ENCODE data around the gene EPRS1. TPM values are rescaled to one million over a fixed set of nuclear protein-coding genes. Genes with fewer than 3 reads are reported as not detected.

The EPRS1 gene
- 10 to 100 TPM; 41.9 to 43.1 TPM for total RNA-seq

DNA sequence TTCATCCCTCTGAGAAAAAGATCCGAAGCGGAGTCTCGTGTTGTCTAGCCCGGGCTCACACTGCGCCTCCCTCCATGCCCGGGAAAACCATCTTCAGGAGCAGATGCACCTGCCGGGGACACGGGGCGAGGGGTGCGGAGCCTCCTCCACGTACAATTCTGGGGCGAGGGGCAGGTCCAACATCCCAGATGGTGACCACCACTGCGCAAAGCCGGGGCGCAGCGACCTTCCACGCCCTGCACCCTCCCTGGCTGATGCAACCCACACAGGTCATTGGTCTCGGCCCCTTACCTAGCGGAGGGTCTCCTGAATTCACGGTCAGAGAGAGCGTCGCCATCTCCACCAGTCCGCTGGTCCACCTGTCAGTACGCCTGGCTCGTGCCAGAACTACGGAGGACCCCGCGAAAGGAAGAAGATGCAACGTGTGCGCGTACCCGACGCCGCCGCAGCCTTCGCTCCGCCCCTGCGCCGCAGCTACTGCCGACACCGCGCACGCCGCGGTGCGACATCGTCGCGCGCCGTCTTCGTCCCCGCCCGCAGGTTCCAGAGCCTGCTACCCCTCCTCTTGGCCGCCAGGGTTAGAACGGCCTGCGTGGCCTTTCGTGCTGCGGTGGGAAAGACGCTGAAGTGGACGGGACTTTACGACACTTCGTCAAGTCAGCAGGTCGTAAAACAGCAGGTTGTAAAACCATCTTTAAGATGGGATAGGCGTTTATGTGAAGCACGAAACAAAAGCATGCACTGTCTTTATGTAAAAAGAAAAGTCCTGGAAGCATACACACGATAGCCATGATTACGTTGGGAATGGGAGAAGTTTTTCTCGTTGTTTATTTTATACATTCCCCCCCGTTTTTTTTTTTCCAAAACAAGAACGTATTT, at the start of gene EPRS1:
Gene EPRS1, minus strand, starts transcription at position 454 of the 879 bp plus-strand sequence. Its CDS starts 117 bp downstream, at position 337.
- no peaks in the 10 kb centered on the region for H3K4me1 ChIP-seq (replicated peaks)
- peak; percentile 96 for TF ChIP-seq POLR2AphosphoS5 (IDR thresholded peaks at IDR 0.05)
- TF ChIP-seq, protein P1, sequence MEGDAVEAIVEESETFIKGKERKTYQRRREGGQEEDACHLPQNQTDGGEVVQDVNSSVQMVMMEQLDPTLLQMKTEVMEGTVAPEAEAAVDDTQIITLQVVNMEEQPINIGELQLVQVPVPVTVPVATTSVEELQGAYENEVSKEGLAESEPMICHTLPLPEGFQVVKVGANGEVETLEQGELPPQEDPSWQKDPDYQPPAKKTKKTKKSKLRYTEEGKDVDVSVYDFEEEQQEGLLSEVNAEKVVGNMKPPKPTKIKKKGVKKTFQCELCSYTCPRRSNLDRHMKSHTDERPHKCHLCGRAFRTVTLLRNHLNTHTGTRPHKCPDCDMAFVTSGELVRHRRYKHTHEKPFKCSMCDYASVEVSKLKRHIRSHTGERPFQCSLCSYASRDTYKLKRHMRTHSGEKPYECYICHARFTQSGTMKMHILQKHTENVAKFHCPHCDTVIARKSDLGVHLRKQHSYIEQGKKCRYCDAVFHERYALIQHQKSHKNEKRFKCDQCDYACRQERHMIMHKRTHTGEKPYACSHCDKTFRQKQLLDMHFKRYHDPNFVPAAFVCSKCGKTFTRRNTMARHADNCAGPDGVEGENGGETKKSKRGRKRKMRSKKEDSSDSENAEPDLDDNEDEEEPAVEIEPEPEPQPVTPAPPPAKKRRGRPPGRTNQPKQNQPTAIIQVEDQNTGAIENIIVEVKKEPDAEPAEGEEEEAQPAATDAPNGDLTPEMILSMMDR (IDR thresholded peaks at IDR 0.05) = peak; percentile 42 to 91 (median 71)
- TF ChIP-seq POLR2A (IDR thresholded peaks at IDR 0.05) = peak; percentile 59
- H3K27me3 ChIP-seq (replicated peaks; ENCODE audit: insufficient read depth) = no peaks in the 10 kb centered on the region
- peak within 1 kb of the TSS; percentile 53 to 63 for H3K4me3 ChIP-seq
- intact Hi-C loops (cut with DNase I) = no loop called here
- H3K9me3 ChIP-seq = no peaks in the 10 kb centered on the region
- under 1% methylated on average over 55 of the region's 71 CpGs for WGBS
- DNase-seq (ENCODE audit: low spot score) = peak; percentile 92
- H3K27ac ChIP-seq = peak within 1 kb of the TSS; percentile 73 to 79
- no peaks in the 10 kb centered on the region for H3K36me3 ChIP-seq

GRCh38 chr1:220094016-220094911, 48.0 kb upstream of the EPRS1 start, which contains the start of gene IARS2:
Gene IARS2 (plus strand): TSS chr1:220094132. CDS start chr1:220094217, 85 bp downstream.
- no peaks in the 10 kb centered on the region for H3K4me1 ChIP-seq (replicated peaks)
- intact Hi-C loops (cut with DNase I) = no loop called here
- TF ChIP-seq POLR2A (IDR thresholded peaks at IDR 0.05) (peak; percentile 54), POLR2AphosphoS5 (IDR thresholded peaks at IDR 0.05) (peak; percentile 65)
- TF ChIP-seq, protein P1 (IDR thresholded peaks at IDR 0.05) = no peak
- H3K36me3 ChIP-seq = no peaks in the 10 kb centered on the region
- peak within 1 kb of the TSS; percentile 90 to 94 for H3K27ac ChIP-seq
- peak within 1 kb of the TSS; percentile 93 for H3K4me3 ChIP-seq
- H3K27me3 ChIP-seq (replicated peaks; ENCODE audit: insufficient read depth) = no peaks in the 10 kb centered on the region
- H3K9me3 ChIP-seq = no peaks in the 10 kb centered on the region
- WGBS = under 1% methylated on average over 61 of the region's 73 CpGs
- DNase-seq (ENCODE audit: low spot score) = peak; percentile 80

- 17% methylated on average over 12 of the region's 12 CpGs for WGBS
- intact Hi-C loops (cut with DNase I) = no loop called here
- Histone ChIP-seq H3K9me3 (no peaks in the 10 kb centered on the region), H3K27ac (peak overlapping the region; percentile 90 to 94), H3K36me3 (no peaks in the 10 kb centered on the region), H3K27me3 (replicated peaks; ENCODE audit: insufficient read depth) (no peaks in the 10 kb centered on the region), H3K4me3 (peak overlapping the region; percentile 93), H3K4me1 (replicated peaks) (no peaks in the 10 kb centered on the region)
- TF ChIP-seq, protein P1 (IDR thresholded peaks at IDR 0.05) = no peak
- TF ChIP-seq POLR2A (IDR thresholded peaks at IDR 0.05) (no peak), POLR2AphosphoS5 (IDR thresholded peaks at IDR 0.05) (no peak)
- no peak for DNase-seq (ENCODE audit: low spot score)
Observed at GRCh38 chr1:220093361-220094015, 47.2 kb upstream of the EPRS1 start.

DNA sequence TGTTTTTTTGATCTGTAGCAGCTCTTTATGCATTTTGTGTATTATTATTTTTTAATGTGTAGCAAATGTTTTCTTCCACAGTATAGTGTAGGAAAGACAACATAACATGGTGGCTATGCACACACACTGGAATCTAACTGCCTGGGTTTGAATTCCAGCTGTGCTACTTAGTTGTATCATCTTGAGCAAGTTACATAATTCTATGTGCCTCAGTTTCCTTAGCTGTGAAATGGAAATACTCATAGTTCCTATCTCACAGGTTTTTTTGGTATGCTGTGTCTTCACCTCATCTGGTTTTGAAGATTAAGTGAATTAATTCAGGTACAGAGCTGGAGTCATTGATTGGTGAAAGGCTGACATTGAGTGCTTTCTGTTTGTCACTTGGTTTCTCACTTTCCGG, 46.4 kb upstream of the EPRS1 start:
- Histone ChIP-seq H3K27ac (no peak overlapping the region), H3K27me3 (replicated peaks; ENCODE audit: insufficient read depth) (no peaks in the 10 kb centered on the region), H3K36me3 (no peaks in the 10 kb centered on the region), H3K9me3 (no peaks in the 10 kb centered on the region), H3K4me1 (replicated peaks) (no peaks in the 10 kb centered on the region), H3K4me3 (no peak overlapping the region)
- no peak for TF ChIP-seq POLR2AphosphoS5 (IDR thresholded peaks at IDR 0.05)
- intact Hi-C loops (cut with DNase I) = no loop called here
- no peak for DNase-seq (ENCODE audit: low spot score)
- 88% methylated on average over 1 of the region's 1 CpG for WGBS
